RWPE2 (cell line): Measurements from ENCODE around the gene DNAH14.
A peak's percentile ranks its signal among the peaks of the same experiment; 100 is the strongest.

Source experiments
- ATAC-seq: fragments of 200-7000 bp; cut with Tn5 transposase; 3 replicates; pipeline ENCODE4 v1.9.1; 2021; ENCODE audit warnings: low read depth
- DNase-seq: peaks from one replicate; pipeline ENCODE4 v3.0.0-alpha.2; 2020; ENCODE audit warnings: low spot score
- H3K27ac ChIP-seq: fragments of 450-650 bp; 2 replicates; pipeline ENCODE4 v1.5.1; 2017; ENCODE audit warnings: mild to moderate bottlenecking; ENCODE audit not compliant: poor library complexity, severe bottlenecking
- H3K27me3 ChIP-seq: fragments of 250-450 bp; sonication (Bioruptor Pico); 2 replicates; pipeline ENCODE4 v1.5.1; 2021; ENCODE audit warnings: mild to moderate bottlenecking, moderate library complexity; ENCODE audit not compliant: insufficient read depth, poor library complexity, severe bottlenecking
- H3K36me3 ChIP-seq: fragments of 250-450 bp; sonication (Bioruptor Pico); 2 replicates; pipeline ENCODE4 v1.5.1; 2020; ENCODE audit warnings: low read depth, mild to moderate bottlenecking, moderate library complexity
- H3K4me1 ChIP-seq: fragments of 250-450 bp; sonication (Bioruptor Pico); 2 replicates; pipeline ENCODE4 v1.5.1; 2021; ENCODE audit warnings: mild to moderate bottlenecking, moderate library complexity; ENCODE audit not compliant: insufficient read depth, poor library complexity, severe bottlenecking
- H3K4me3 ChIP-seq: fragments of 250-450 bp; sonication (Bioruptor Pico); 2 replicates; pipeline ENCODE4 v1.5.1; 2021; ENCODE audit warnings: mild to moderate bottlenecking, moderate library complexity; ENCODE audit not compliant: severe bottlenecking
- H3K9me3 ChIP-seq: fragments of 250-450 bp; sonication (Bioruptor Pico); 2 replicates; pipeline ENCODE4 v1.5.1; 2021; ENCODE audit warnings: mild to moderate bottlenecking, moderate library complexity; ENCODE audit not compliant: severe bottlenecking
- CTCF ChIP-seq: fragments of 450-650 bp; IDR thresholded peaks from one replicate; pipeline ENCODE4 v1.5.1; 2017; ENCODE audit warnings: mild to moderate bottlenecking, moderate library complexity; ENCODE audit not compliant: poor library complexity, severe bottlenecking

The DNAH14 gene

GRCh38 chr1:225418059-225418458 is 488.6 kb downstream of the DNAH14 start:
- H3K9me3 ChIP-seq = no peaks in the 10 kb centered on the region
- no peaks in the 10 kb centered on the region for H3K27me3 ChIP-seq
- H3K4me1 ChIP-seq = no peaks in the 10 kb centered on the region
- no peak for TF ChIP-seq CTCF
- peaks cover 40% of the 10 kb centered on the region for H3K36me3 ChIP-seq
- no peak overlapping the region for H3K4me3 ChIP-seq
- ATAC-seq (no peak), DNase-seq (no peak)
- no peak overlapping the region for H3K27ac ChIP-seq

- Histone ChIP-seq H3K4me3 (no peak overlapping the region), H3K27ac (no peak overlapping the region)
- DNase-seq = no peak
Measured at GRCh38 chr1:225418598-225418997, 489.1 kb downstream of the DNAH14 start.

GRCh38 chr1:225422031-225422605 is 492.6 kb downstream of the DNAH14 start:
- no peak for ATAC-seq
- no peaks in the 10 kb centered on the region for H3K27me3 ChIP-seq
- no peaks in the 10 kb centered on the region for H3K9me3 ChIP-seq
- no peak for DNase-seq
- peaks cover 27% of the 10 kb centered on the region for H3K36me3 ChIP-seq
- H3K27ac ChIP-seq = no peak overlapping the region
- no peak overlapping the region for H3K4me3 ChIP-seq
- H3K4me1 ChIP-seq = peaks cover 15% of the 10 kb centered on the region
- no peak for TF ChIP-seq CTCF

More at GRCh38 chr1:225418598-225418997, 489.1 kb downstream of the DNAH14 start:
- TF ChIP-seq CTCF = no peak
- Histone ChIP-seq H3K36me3 (peaks cover 40% of the 10 kb centered on the region), H3K9me3 (no peaks in the 10 kb centered on the region), H3K27me3 (no peaks in the 10 kb centered on the region), H3K4me1 (no peaks in the 10 kb centered on the region)
- ATAC-seq = no peak

GRCh38 chr1:225422795-225423517 is 493.5 kb downstream of the DNAH14 start:
- peaks cover 19% of the 10 kb centered on the region for H3K36me3 ChIP-seq
- H3K9me3 ChIP-seq = no peaks in the 10 kb centered on the region
- no peak overlapping the region for H3K4me3 ChIP-seq
- H3K27me3 ChIP-seq = no peaks in the 10 kb centered on the region
- no peak for TF ChIP-seq CTCF
- H3K4me1 ChIP-seq = peaks cover 15% of the 10 kb centered on the region
- H3K27ac ChIP-seq = peak overlapping the region; percentile 65
- DNase-seq (no peak), ATAC-seq (no peak)

- Histone ChIP-seq H3K27me3 (no peaks in the 10 kb centered on the region), H3K4me1 (peaks cover 15% of the 10 kb centered on the region), H3K27ac (peak overlapping the region; percentile 65), H3K4me3 (no peak overlapping the region), H3K9me3 (no peaks in the 10 kb centered on the region), H3K36me3 (peaks cover 16% of the 10 kb centered on the region)
- no peak for TF ChIP-seq CTCF
- no peak for DNase-seq
- ATAC-seq = no peak
Measured at GRCh38 chr1:225423518-225423855, 494.0 kb downstream of the DNAH14 start.
